K562 (cell line): ENCODE data around the gene HBG1. TPM values are rescaled to one million over a fixed set of nuclear protein-coding genes. Genes with fewer than 3 reads are reported as not detected.

Experiments used
- ATAC-seq: fragments of 200-7000 bp; cut with Tn5 transposase; 3 replicates; pipeline ENCODE4 v1.9.1; 2020; ENCODE audit warnings: moderate library complexity
- BruUV-seq: library from RNA; stranded (reverse); fragments of 400-500 nt; replicated peaks from 2 replicates; lab custom pipeline; 2021; lab: Mats Ljungman, UMichigan
- CTCF ChIA-PET: fragments of 300-600 bp; formaldehyde crosslinking; extraction: SDS; loops from one replicate; lab custom pipeline; 2021; ENCODE audit warnings: low intra/inter-chr PET ratio; lab: Yijun Ruan, JAX
- POLR2A ChIA-PET: fragments of 300-600, 350-650 bp; sonication (Branson Sonifier 250); formaldehyde crosslinking; extraction: SDS; loops from one replicate; lab custom pipeline; 2021; ENCODE audit warnings: antibody characterized with exemption, inconsistent platforms; lab: Yijun Ruan, JAX
- DNase-seq, 4 experiments: peaks; one replicate each; pipeline versions ENCODE4 v3.0.0 to v3.0.0-alpha.2; 2011 to 2018; ENCODE audit warnings: low spot score in 3 of 4, mixed read lengths in 3 of 4; ENCODE audit errors: extremely low read depth in 1 of 4
- FAIRE-seq: peaks from 2 replicates; lab custom pipeline; 2011; peaks lifted over from hg19 to GRCh38; lab: Jason Lieb, UNC
- H2AFZ ChIP-seq: 2 replicates; pipeline ENCODE4 v1.6.0; 2011; ENCODE audit warnings: low read depth, low read length, control low read depth, inconsistent platforms
- H3K27ac ChIP-seq: fragments of 200-600 bp; 3 replicates; pipeline ENCODE4 v1.8.0; 2011; ENCODE audit warnings: low read depth, mild to moderate bottlenecking, control low read depth, inconsistent platforms, low read length, moderate library complexity, mixed read lengths; ENCODE audit errors: extremely low read depth
- H3K27me3 ChIP-seq, 2 experiments: fragments of 300-600 bp in 1 of 2; 2 replicates in 1 of 2; 3 replicates in 1 of 2; pipeline versions ENCODE4 v1.6.0 to v1.8.0; 2011; ENCODE audit warnings: inconsistent platforms in 2 of 2, low read length in 2 of 2, mild to moderate bottlenecking in 1 of 2, mixed read lengths in 1 of 2, moderate library complexity in 1 of 2; ENCODE audit not compliant: control insufficient read depth in 2 of 2, insufficient read depth in 2 of 2
- H3K36me3 ChIP-seq: fragments of 300-600 bp; 3 replicates; pipeline ENCODE4 v1.8.0; 2011; ENCODE audit warnings: mild to moderate bottlenecking, low read length, inconsistent platforms; ENCODE audit not compliant: control insufficient read depth, insufficient read depth
- H3K4me1 ChIP-seq, 2 experiments: fragments of 200-600 bp in 1 of 2; replicated peaks in 1 of 2; 2 replicates in 1 of 2; 3 replicates in 1 of 2; pipeline versions ENCODE4 v1.5.1 to v1.8.0; 2011; ENCODE audit warnings: inconsistent platforms in 2 of 2, low read length in 2 of 2, mild to moderate bottlenecking in 1 of 2, mixed read lengths in 1 of 2, moderate library complexity in 1 of 2; ENCODE audit not compliant: control insufficient read depth in 2 of 2, insufficient read depth in 2 of 2
- H3K4me2 ChIP-seq: 2 replicates; pipeline ENCODE4 v1.6.1; 2011; ENCODE audit warnings: low read length, control low read depth, inconsistent platforms, mixed read lengths; ENCODE audit not compliant: insufficient read depth
- H3K4me3 ChIP-seq: fragments of 200-600 bp; sonication (generic), shearing (Covaris generic); 2 replicates; pipeline ENCODE4 v1.5.1; 2016; ENCODE audit warnings: control low read depth, inconsistent platforms
- H3K79me2 ChIP-seq: fragments of 200-600 bp; 3 replicates; pipeline ENCODE4 v1.8.0; 2011; ENCODE audit warnings: low read length, inconsistent platforms; ENCODE audit not compliant: control insufficient read depth, insufficient read depth
- H3K9ac ChIP-seq, 2 experiments: 2 replicates each; pipeline versions ENCODE4 v1.6.0 to v1.6.1; 2011; ENCODE audit warnings: low read depth in 2 of 2, low read length in 2 of 2, control low read depth in 1 of 2, inconsistent platforms in 1 of 2, mild to moderate bottlenecking in 1 of 2, mixed read lengths in 1 of 2; ENCODE audit not compliant: insufficient read depth in 1 of 2
- H3K9me1 ChIP-seq: one replicate; pipeline ENCODE4 v1.6.0; 2011; ENCODE audit warnings: inconsistent platforms, mild to moderate bottlenecking, low read length, moderate library complexity; ENCODE audit not compliant: control insufficient read depth, insufficient read depth
- H3K9me3 ChIP-seq: replicated peaks from 2 replicates; pipeline ENCODE4 v1.5.1; 2011; ENCODE audit warnings: low read depth, low read length, inconsistent platforms; ENCODE audit not compliant: control insufficient read depth, insufficient read depth
- H4K20me1 ChIP-seq: replicated peaks from 2 replicates; pipeline ENCODE4 v1.6.1; 2011; ENCODE audit warnings: low read length, inconsistent platforms, mixed read lengths; ENCODE audit not compliant: control insufficient read depth, insufficient read depth
- ADNP ChIP-seq: fragments of 200-800 bp; sonication (Bioruptor generic); IDR thresholded peaks from 2 replicates; pipeline ENCODE4 v1.6.1; 2016; ENCODE audit warnings: missing genetic modification characterization, missing compliant biosample characterization
- BCOR ChIP-seq: fragments of 450-650 bp; IDR thresholded peaks from 2 replicates; pipeline ENCODE4 v1.6.1; 2016
- ELK3 ChIP-seq: fragments of 450-650 bp; formaldehyde crosslinking; IDR thresholded peaks from 2 replicates; pipeline ENCODE4 v1.4.0; 2020; ENCODE audit warnings: mild to moderate bottlenecking
- KDM1A ChIP-seq, 2 experiments: fragments of 450-650 bp; IDR thresholded peaks; 2 replicates each; pipeline ENCODE4 v1.6.1; 2016; ENCODE audit warnings: mild to moderate bottlenecking in 2 of 2
- NFATC3 ChIP-seq: fragments of 450-650 bp; IDR thresholded peaks from 2 replicates; pipeline ENCODE4 v1.6.1; 2017; ENCODE audit warnings: mild to moderate bottlenecking
- NFIC ChIP-seq: fragments of 450-650 bp; IDR thresholded peaks from 2 replicates; pipeline ENCODE4 v1.6.1; 2017; ENCODE audit warnings: mild to moderate bottlenecking, inconsistent platforms
- NONO ChIP-seq, 2 experiments: fragments of 200-400 bp in 1 of 2; fragments of 450-650 bp in 1 of 2; formaldehyde crosslinking in 1 of 2; IDR thresholded peaks; 2 replicates each; pipeline ENCODE4 v1.6.1; 2017; ENCODE audit warnings: low read depth in 2 of 2, mild to moderate bottlenecking in 2 of 2, moderate library complexity in 2 of 2, low read length in 1 of 2
- PML ChIP-seq: IDR thresholded peaks from 2 replicates; pipeline ENCODE4 v1.6.1; 2012; ENCODE audit warnings: low read length, inconsistent platforms
- SMARCA4 ChIP-seq: fragments of 450-650 bp; IDR thresholded peaks from 2 replicates; pipeline ENCODE4 v1.6.1; 2016
- SOX6 ChIP-seq: fragments of 450-650 bp; IDR thresholded peaks from 2 replicates; pipeline ENCODE4 v1.6.1; 2014; ENCODE audit warnings: mild to moderate bottlenecking
- STAT6 ChIP-seq: sonication (generic); formaldehyde crosslinking; IDR thresholded peaks from 2 replicates; pipeline ENCODE4 v1.8.1; 2023; ENCODE audit warnings: mild to moderate bottlenecking, missing genetic modification reagents
- TFE3 ChIP-seq: fragments of 450-650 bp; formaldehyde crosslinking; IDR thresholded peaks from 2 replicates; pipeline ENCODE4 v1.4.0; 2020; ENCODE audit warnings: mild to moderate bottlenecking, mixed read lengths
- ZNF232 ChIP-seq: sonication (generic); formaldehyde crosslinking; IDR thresholded peaks from 2 replicates; pipeline ENCODE4 v1.8.0; 2022; ENCODE audit warnings: mild to moderate bottlenecking, missing genetic modification reagents
- ZNF408 ChIP-seq: fragments of 250-450 bp; sonication (Bioruptor Pico); IDR thresholded peaks from 2 replicates; pipeline ENCODE4 v1.4.0; 2020; ENCODE audit warnings: low read depth, mild to moderate bottlenecking, moderate library complexity
- ZNF507 ChIP-seq: conservative IDR thresholded peaks from 2 replicates; pipeline ENCODE4 v1.6.1; 2017; ENCODE audit warnings: missing genetic modification characterization, missing compliant biosample characterization
- WGBS: fragments of 100-300 bp; shearing (Covaris generic); methylation state at CpG from one replicate; pipeline ENCODE4 v1.1.6; 2016; ENCODE audit warnings: low coverage, mixed read lengths; ENCODE audit not compliant: insufficient coverage; ENCODE audit errors: missing lambda C conversion rate; 5-methylcytosine and 5-hydroxymethylcytosine counted together
- in situ Hi-C: fragments of 300-500 bp; cut with MboI; formaldehyde crosslinking; loops from 4 replicates; pipeline ENCODE4 v1.15.0; 2018; ENCODE audit warnings: inconsistent platforms, mixed read lengths
- intact Hi-C: fragments of 100-400 bp; cut with micrococcal nuclease; formaldehyde crosslinking; loops from 2 replicates; pipeline ENCODE4 v1.14.2; 2022
- polyA plus RNA-seq, 8 experiments: library from polyadenylated mRNA; depleted of rRNA in 4 of 8; stranded (reverse) in 5 of 8; unstranded in 3 of 8; fragments of >200 nt; fragmentation: Nextera tagmentation in 2 of 8; fragmentation: Illumina TruSeq in 1 of 8; extraction: Ambion mirVana in 2 of 8; extraction: Trizol in 1 of 8; gene quantifications; 2 replicates each; pipeline versions ENCODE4 v1.2.1 to v1.2.3, GENCODE V29; 2011 to 2014; ENCODE audit warnings: inconsistent platforms in 1 of 8, missing spikeins in 1 of 8
- total RNA-seq, 7 experiments: library from RNA; depleted of rRNA in 6 of 7; stranded (reverse); fragments of >200 nt in 6 of 7; fragmentation: Illumina TruSeq in 2 of 7; extraction: Trizol in 2 of 7; gene quantifications; 2 replicates each; pipeline versions ENCODE4 v1.2.1 to v1.2.3, GENCODE V29; 2011 to 2021; ENCODE audit warnings: low replicate concordance in 1 of 7
- TF ChIP-seq, protein P1 (sequence below): IDR thresholded peaks from 2 replicates; pipeline ENCODE4 v1.6.1; 2012; ENCODE audit warnings: low read depth, low read length, improper control_type of control experiment, borderline replicate concordance
- TF ChIP-seq, protein P2 (sequence below): fragments of 250-450 bp; sonication (Bioruptor Pico); IDR thresholded peaks from 2 replicates; pipeline ENCODE4 v1.9.0; 2021; ENCODE audit warnings: mild to moderate bottlenecking

HBG1 gene
- total and polyA plus RNA-seq, 9 of the 15 experiments (the other 6 are each of a cell fraction or from before 2014, with no cell fraction given), result 1,066 to 16,338 (median 4,898) TPM

DNA sequence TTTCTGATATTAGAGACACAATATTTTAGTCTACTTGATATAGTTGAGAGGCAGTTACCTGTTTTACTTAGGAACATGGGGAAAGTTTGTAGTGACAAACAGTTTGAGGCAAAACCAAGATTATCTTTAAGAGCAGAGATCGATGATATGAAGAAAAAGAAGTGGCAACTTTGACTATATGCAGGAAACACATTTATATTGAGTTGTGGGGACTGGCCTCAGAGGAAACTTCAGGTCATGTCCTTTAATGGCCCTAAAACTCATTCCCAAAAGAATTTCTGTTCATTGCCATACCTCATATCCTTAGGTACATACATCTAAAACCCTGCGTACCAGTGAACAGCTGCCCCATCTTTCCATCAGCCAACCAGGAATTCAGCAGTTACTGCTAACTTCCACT is 4.5 kb downstream of the HBG1 start:
- H3K4me2 ChIP-seq, result peak overlapping the region; percentile 88
- peak overlapping the region; percentile 72 for H3K27ac ChIP-seq
- no peak for FAIRE-seq
- ChIA-PET POLR2A (interaction anchor here (0.9 to 1.0 kb wide), 2 partner anchors 9 to 24 kb away, joined by 3 read pairs; partner anchors contain the start of gene HBE1), CTCF (no interaction called here)
- H3K4me1 ChIP-seq, result peaks cover 8 to 26% of the 10 kb centered on the region in 2 experiments
- peaks cover 43% of the 10 kb centered on the region for H3K36me3 ChIP-seq
- H3K27me3 ChIP-seq, result no peaks in the 10 kb centered on the region
- DNase-seq, result peak in 1 of 4 experiments; percentile 40
- H3K4me3 ChIP-seq, result peak overlapping the region; percentile 54
- ATAC-seq, result no peak
- intact Hi-C loops, result no loop called here
- WGBS, result 17% methylated on average over 2 of the region's 2 CpGs
- H3K79me2 ChIP-seq, result peaks cover 92% of the 10 kb centered on the region
- H4K20me1 ChIP-seq, result peaks cover 5% of the 10 kb centered on the region; the same call in 1 of the 2 replicates
- no peaks in the 10 kb centered on the region for H3K9me3 ChIP-seq
- H3K9me1 ChIP-seq, result no peaks in the 10 kb centered on the region
- in situ Hi-C loops, result no loop called here
- H3K9ac ChIP-seq, result peak overlapping the region; percentile 70; a peak in 3 of 4 replicates
- H2AFZ ChIP-seq, result no peak overlapping the region
- BruUV-seq, result no TSS peak
- TF ChIP-seq ADNP (tag), result no peak
- peak in 1 of 2 experiments; percentile 27; a peak in 1 of 4 replicates for TF ChIP-seq KDM1A (IDR thresholded peaks at IDR 0.05)
- no peak for TF ChIP-seq NONO (IDR thresholded peaks at IDR 0.05; ENCODE audit: low read depth in 2 of 2, low read length in 1 of 2)
- TF ChIP-seq STAT6 (CRISPR knock-in tag), result no peak
- TF ChIP-seq, protein P1, sequence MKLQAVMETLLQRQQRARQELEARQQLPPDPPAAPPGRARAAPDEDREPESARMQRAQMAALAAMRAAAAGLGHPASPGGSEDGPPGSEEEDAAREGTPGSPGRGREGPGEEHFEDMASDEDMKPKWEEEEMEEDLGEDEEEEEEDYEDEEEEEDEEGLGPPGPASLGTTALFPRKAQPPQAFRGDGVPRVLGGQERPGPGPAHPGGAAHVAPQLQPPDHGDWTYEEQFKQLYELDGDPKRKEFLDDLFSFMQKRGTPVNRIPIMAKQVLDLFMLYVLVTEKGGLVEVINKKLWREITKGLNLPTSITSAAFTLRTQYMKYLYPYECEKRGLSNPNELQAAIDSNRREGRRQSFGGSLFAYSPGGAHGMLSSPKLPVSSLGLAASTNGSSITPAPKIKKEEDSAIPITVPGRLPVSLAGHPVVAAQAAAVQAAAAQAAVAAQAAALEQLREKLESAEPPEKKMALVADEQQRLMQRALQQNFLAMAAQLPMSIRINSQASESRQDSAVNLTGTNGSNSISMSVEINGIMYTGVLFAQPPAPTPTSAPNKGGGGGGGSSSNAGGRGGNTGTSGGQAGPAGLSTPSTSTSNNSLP, result no peak
- TF ChIP-seq ZNF232 (CRISPR knock-in tag), result no peak
- no peak for TF ChIP-seq ELK3 (CRISPR knock-in tag)
- TF ChIP-seq NFIC, result no peak
- TF ChIP-seq, protein P2, sequence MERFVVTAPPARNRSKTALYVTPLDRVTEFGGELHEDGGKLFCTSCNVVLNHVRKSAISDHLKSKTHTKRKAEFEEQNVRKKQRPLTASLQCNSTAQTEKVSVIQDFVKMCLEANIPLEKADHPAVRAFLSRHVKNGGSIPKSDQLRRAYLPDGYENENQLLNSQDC (CRISPR knock-in tag), result 0 out of 2 replicates have a peak, but pooled peaks have one; percentile 50
- no peak for TF ChIP-seq ZNF408 (CRISPR knock-in tag)
- TF ChIP-seq NFATC3, result 0 out of 2 replicates have a peak, but pooled peaks have one; percentile 37
- TF ChIP-seq PML, result 0 out of 2 replicates have a peak, but pooled peaks have one; percentile 24
- no peak for TF ChIP-seq TFE3 (CRISPR knock-in tag)
- TF ChIP-seq ZNF507 (tag), result no peak
- no peak for TF ChIP-seq SOX6
- TF ChIP-seq SMARCA4, result 0 out of 2 replicates have a peak, but pooled peaks have one; percentile 7
- no peak for TF ChIP-seq BCOR
